Stimulated activated CD8-positive, alpha-beta memory T cell treated with anti-CD3 and anti-CD28 coated beads, Interleukin-7, amount 100 ng/mL, for 4 hours (primary cell): ENCODE results near the gene TOR1AIP2.

Experiments
- DNase-seq, 2 donors: peaks; one replicate each; pipeline ENCODE4 v3.0.0-alpha.2; 2020; ENCODE audit warnings: low read depth in 2 of 2

The TOR1AIP2 gene

DNA sequence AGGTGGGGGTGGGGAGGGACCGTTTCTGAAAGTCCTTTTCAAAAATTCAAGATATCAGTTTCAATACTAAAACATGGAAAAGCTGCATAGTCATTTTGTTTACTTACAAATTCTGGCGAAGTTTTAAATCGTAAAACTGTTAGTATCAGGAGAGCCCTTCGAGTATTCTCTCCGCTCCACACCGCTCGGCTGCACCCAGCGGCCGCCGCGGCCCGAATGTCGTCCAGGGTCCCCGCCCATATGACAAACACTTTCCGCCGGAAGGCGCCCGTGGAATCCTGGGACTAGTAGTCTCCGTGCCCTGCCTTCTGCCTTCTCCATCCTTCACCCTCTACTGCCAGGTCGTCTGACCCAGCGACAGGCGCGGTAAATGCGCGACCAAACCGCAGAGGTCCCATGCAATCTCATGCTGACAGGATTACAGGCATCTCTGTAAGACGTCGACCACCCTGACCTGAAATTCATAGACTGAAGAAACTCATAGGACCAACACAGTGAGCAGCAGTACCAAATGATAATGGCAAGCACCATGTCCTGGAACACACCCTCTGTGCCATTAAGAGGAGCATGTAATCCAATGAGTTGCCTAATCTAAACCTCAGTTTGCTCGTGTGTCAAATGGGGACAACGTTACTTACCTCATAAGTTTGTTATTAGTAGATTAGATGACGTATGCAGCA, at the start of gene TOR1AIP2:
TSS of gene TOR1AIP2 (minus strand) at position 218 of the 680 bp plus-strand sequence. CDS start 25,138 bp downstream, outside the sequence.
- peak; percentile 80 for DNase-seq

DNA sequence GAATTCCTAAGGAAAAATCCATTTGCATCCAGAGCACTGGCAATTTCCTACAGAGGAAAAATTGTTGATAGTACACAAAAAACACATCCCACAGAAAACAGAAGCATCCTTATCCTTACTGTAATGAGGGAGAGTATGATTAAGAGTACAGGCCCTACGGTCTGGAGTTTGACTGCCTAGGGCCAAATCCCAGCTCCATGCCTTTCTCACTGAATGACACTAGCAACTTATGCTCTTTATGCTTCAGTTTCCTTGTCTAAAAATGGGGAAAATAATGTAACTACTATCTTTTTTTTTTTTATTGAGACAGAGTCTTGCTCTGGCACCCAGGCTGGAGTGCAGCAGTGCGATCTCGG, 49.2 kb upstream of the TOR1AIP2 start:
- DNase-seq: no peak

GRCh38 chr1:179925922-179926849, 48.6 kb upstream of the TOR1AIP2 start:
- DNase-seq: no peak

GRCh38 chr1:179925302-179925701, 47.7 kb upstream of the TOR1AIP2 start:
- no peak for DNase-seq

DNA sequence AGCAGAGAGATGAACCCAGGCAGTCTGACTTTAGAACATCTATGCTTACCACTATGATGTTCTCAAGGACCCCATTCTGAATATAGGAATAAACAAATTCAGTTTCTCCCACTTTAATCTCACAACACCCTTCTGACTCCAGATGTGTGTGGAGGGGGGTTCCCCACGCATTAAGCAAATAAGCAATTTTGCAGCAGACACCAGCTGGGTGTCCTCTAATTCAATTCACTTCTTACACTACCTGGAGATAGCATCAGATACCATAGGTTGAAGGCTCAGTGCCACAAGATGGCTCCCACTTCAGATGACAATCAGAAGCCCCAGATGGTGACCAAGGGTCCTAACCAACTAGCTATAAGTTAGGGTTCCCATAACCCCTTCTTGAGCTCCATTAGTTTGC, 46.7 kb upstream of the TOR1AIP2 start:
- DNase-seq: no peak

DNA sequence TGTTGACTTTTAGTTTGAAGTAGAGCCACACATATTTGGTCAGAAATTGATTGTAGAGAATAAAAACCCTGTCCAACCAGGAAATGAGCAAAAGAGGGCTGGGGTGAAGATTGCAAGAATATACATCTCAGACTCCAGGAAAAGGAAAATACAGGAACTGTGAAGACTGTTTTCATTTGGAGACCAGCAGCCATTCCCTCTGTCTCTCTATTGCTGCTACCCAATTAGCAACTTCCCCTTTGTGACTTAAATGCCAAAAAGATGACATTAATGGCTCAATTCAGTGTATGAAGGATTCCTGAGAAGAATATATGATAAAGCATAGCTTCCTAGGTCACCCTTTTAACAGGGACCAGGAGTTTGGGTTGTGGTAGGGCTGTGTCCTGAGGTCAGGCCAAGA, 45.4 kb upstream of the TOR1AIP2 start:
- DNase-seq: no peak

GRCh38 chr1:179921981-179922872, 44.6 kb upstream of the TOR1AIP2 start:
- DNase-seq: no peak

DNA sequence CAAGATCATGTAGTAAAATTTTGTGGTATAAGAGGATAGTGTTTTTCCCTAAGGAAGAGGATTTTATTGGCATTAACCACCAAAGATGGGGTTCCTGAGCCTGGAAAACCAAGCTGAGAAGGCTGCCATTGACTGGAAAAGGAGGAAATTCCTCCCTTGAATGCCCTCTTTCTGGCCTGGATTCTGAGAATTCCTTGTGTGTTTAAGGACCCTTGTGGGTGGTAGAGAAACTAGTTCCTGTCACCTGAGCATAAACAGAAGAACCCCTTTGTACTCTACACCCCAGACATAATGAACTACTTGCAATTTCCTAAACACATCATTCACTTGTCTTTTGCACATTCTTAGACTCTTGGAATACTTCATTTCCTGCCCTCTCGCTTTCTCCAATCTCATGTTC, 43.9 kb upstream of the TOR1AIP2 start:
- DNase-seq: no peak

- DNase-seq: no peak
Observed at GRCh38 chr1:179917601-179918429, 40.2 kb upstream of the TOR1AIP2 start.

DNA sequence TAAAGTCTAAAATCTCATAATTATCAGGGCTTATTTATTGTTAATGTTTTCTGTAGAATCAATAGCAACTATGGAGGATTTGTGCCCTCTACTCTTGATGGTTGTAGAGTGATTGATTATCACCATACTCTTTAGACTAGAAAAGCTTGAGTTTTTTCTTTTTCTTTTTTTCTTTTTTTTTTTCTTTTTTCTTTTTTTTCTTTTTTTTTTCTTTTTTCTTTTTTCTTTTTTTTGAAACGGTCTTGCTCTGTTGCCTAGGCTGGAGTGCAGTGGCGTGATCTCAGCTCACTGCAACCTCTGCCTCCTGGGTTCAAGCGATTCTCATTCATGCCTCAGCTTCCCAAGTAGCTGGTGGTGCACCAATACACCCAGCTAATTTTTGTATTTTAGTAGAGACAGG, 34.2 kb upstream of the TOR1AIP2 start:
- DNase-seq: no peak

DNA sequence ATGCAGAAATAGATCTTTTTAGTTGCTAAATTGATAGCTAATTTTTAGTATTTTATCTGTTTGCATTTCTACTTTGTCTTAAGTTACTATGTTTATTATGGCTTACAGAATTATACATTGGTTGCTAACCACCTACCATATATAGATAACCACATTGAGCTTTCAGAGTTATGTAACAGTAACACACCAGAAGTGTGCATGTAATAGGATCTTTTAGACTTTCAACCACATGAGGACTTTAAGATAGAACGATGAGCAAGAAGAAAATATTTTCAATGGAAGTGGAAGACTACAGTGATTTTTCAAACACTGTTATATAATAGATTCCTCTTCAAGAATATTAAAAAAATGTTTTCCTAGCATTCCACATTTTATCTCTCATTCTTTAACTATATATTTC, 33.3 kb upstream of the TOR1AIP2 start:
- no peak for DNase-seq

DNA sequence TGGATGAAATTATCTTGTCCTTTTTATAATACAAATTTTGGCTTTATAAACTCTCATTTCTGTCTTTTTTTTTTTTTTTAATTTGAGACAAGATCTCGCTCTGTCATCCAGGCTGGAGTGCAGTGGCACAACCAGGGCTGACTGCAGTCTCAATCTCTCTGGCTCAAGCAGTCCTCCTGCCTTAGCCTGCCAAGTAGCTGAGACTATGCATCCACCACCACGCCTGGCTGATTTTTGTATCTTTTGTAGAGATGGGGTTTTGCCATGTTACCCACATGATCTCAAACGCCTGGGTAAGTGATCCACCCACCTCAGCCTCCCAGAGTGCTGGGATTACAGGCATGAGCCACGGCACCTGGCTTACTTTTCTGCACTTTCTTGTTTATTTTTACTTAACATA, 12.0 kb upstream of the TOR1AIP2 start:
- DNase-seq: no peak

- DNase-seq: no peak
Observed at GRCh38 chr1:179888071-179888470, 10.5 kb upstream of the TOR1AIP2 start.

DNA sequence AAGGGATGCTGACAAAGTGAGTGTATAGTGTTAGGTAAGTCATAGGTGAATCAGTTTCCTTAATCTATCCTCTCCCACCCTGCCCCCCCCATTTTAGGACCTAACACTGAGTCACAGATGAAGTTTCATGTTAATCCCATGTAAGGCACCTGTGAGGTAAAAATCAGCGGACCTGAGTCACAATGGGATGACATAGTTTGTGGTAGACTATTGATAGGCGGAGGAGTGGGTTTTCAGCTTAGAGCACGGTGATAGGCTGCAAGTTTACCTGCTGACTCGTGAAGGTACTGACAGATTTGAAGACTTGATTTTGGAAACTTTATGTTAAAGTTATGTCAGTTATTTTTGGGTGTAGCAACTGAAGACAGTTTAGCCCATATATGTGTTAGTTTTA, 6.1 kb upstream of the TOR1AIP2 start:
- DNase-seq: peak; percentile 46 to 64

GRCh38 chr1:179883040-179883744, 5.6 kb upstream of the TOR1AIP2 start:
- DNase-seq: peak in 1 of 2 donors; percentile 7

DNA sequence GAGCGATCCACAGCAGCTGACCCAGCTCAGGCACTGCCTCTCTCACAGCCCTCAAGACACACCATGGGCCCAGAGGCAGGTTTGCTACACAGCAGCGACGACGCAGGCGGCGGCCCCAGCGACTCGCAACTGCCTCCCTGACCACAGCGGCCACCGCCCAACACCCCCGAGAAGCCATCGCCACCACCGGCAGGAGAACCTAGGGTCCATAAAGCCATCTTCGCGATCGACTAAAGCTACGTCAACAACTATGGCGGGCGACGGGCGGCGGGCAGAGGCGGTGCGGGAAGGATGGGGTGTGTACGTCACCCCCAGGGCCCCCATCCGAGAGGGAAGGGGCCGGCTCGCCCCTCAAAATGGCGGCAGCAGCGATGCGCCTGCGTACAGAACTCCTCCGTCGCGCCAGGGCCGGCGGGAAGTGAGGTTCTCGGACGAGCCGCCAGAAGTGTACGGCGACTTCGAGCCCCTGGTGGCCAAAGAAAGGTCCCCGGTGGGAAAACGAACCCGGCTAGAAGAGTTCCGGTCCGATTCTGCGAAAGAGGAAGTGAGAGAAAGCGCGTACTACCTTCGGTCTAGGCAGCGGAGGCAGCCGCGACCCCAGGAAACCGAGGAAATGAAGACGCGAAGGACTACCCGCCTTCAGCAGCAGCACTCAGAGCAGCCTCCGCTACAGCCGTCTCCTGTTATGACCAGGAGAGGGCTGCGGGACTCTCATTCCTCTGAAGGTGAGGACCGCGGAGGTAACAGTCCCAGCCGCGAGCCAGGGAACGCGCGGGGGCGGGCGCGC, 4.8 kb upstream of the TOR1AIP2 start, which contains the start of gene TOR1AIP1:
TSS of gene TOR1AIP1 (plus strand) at position 33 of the 787 bp plus-strand sequence. CDS start at position 251, 218 bp downstream.
- DNase-seq: peak; percentile 94 to 96

GRCh38 chr1:179881642-179882252, 4.1 kb upstream of the TOR1AIP2 start:
- DNase-seq: no peak

DNA sequence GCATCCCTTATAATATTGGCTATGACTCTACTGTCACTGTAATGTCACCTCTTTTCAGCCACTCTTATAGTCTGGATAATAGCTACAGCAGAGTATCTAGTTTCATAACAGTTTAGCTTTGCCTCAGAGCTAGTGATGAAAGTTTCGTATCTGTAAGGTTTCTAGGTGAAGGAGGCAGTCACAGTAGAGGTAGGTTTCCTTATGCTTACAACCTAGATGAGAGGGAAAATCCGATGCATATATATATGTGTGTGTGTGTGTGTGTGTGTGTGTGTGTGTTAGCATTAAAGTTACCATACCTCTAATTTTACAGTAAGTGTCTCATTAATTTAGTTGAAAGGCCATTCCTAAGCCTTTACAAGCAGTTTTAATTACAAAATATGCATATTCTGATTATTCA, 2.2 kb upstream of the TOR1AIP2 start:
- no peak for DNase-seq

DNA sequence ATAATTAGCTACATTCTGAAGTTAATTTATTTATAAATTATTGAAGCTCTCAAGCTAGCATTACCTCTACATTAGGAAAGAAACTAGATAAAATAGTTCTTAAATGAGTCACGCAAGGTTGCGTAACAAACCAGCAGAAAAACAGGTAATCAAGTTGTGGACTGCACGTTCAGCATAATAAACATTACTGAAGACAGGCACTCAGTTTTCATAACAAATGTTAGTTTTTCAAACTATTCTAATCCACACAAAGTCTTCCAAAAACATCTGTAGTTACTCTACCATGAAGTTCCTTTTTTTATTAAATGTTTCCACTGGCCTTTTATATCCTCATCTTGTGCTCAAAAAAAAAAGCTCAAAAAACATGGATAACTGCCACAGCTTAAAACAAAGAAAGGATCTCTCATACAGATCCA, 1.3 kb downstream of the TOR1AIP2 start:
- no peak for DNase-seq
